DMS114 treated with DMSO at 0.1 percent for 48 hours (cell line): ENCODE data around the gene AVPI1.

Experiments
- DNase-seq: peaks from one replicate; lab custom pipeline; 2025; ENCODE audit not compliant: unreplicated experiment; lab: John Stamatoyannopoulos, UW

AVPI1 gene

GRCh38 chr10:97686962-97687784 is at the start of gene AVPI1:
AVPI1 (minus strand) TSS chr10:97687241; CDS start chr10:97679905, 7,336 bp downstream.
- DNase-seq = peak; percentile 96

- no peak for DNase-seq
Observed at GRCh38 chr10:97736403-97736901, 49.4 kb upstream of the AVPI1 start.

GRCh38 chr10:97734021-97734420 is 47.0 kb upstream of the AVPI1 start:
- no peak for DNase-seq

GRCh38 chr10:97733256-97733655 is 46.2 kb upstream of the AVPI1 start:
- no peak for DNase-seq

GRCh38 chr10:97732052-97732359 is 45.0 kb upstream of the AVPI1 start:
- DNase-seq = no peak

GRCh38 chr10:97731346-97732051 is 44.5 kb upstream of the AVPI1 start:
- peak; percentile 79 for DNase-seq

GRCh38 chr10:97729014-97729413 is 42.0 kb upstream of the AVPI1 start:
- no peak for DNase-seq

GRCh38 chr10:97726636-97727178 is 39.7 kb upstream of the AVPI1 start:
- no peak for DNase-seq

GRCh38 chr10:97724341-97724941 is 37.4 kb upstream of the AVPI1 start:
- no peak for DNase-seq

GRCh38 chr10:97723001-97723400 is 36.0 kb upstream of the AVPI1 start:
- DNase-seq = no peak

GRCh38 chr10:97721871-97722780 is 35.1 kb upstream of the AVPI1 start:
- DNase-seq = no peak

- no peak for DNase-seq
Observed at GRCh38 chr10:97719602-97720001, 32.6 kb upstream of the AVPI1 start.

- DNase-seq = no peak
Observed at GRCh38 chr10:97718659-97719142, 31.7 kb upstream of the AVPI1 start.

GRCh38 chr10:97718178-97718577 is 31.1 kb upstream of the AVPI1 start:
- no peak for DNase-seq

- DNase-seq = no peak
Observed at GRCh38 chr10:97717627-97718026, 30.6 kb upstream of the AVPI1 start.

GRCh38 chr10:97715259-97715874 is 28.3 kb upstream of the AVPI1 start:
- DNase-seq = no peak

GRCh38 chr10:97714401-97715258 is 27.6 kb upstream of the AVPI1 start:
- no peak for DNase-seq

- peak; percentile 33 for DNase-seq
Observed at GRCh38 chr10:97713826-97714400, 26.9 kb upstream of the AVPI1 start.
